HG03175 (cell line): ENCODE results near the gene TTC34.
"Not testable (repeated sequence)": the region's sequence is repeated elsewhere in the genome, so short reads cannot be mapped to it uniquely, and the experiment has no call there.

Experiments used
- ATAC-seq: cut with Tn5 transposase; IDR thresholded peaks from one replicate; pipeline ENCODE4 v1.9.1; 2021; ENCODE audit warnings: mild to moderate bottlenecking, moderate library complexity; ENCODE audit not compliant: unreplicated experiment

Gene TTC34

DNA sequence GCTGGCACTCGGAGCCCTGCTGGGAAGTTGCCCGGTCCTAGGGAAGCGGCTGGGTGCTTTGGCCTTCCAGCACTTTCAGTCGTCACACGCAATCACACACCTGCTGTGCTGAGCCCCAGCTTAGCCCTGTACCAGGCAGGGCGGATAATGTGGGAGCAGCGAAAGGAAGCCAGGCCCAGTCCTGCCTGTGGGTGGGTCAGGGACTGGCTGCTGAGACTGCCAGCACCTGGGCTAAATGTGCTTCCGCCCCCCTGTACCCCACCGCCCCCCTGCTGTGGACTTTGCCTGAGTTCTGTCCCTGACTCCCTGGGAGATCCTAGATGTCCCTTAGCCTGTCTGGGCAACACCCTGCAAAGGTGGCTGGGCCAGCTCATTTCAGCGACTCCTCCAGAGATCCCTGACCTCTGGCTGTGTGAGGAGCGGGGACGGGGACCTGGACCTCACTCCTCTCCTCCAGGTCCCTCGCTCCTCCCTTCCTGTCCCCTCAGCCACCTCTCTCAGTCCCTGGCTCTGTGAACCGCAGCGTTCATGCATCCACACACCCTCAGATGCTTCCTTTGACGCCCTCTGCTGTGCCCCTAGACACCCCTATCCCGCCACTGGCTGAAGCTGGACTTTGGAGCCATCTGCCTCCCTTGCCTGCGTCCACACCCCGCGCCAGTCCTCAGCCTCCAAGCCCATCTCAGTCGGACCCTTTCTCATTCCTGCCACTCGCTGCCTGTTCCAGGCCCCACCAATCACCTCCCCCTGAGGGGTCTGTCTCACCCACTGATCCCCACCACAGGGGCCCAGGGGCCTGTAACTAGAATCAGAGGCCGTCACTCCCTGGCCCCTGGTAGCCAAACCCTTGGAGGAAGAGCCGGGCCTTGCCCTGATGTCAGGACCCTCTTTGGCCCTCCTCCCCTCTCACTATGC, 170.1 kb downstream of the TTC34 start:
- ATAC-seq = no peak

DNA sequence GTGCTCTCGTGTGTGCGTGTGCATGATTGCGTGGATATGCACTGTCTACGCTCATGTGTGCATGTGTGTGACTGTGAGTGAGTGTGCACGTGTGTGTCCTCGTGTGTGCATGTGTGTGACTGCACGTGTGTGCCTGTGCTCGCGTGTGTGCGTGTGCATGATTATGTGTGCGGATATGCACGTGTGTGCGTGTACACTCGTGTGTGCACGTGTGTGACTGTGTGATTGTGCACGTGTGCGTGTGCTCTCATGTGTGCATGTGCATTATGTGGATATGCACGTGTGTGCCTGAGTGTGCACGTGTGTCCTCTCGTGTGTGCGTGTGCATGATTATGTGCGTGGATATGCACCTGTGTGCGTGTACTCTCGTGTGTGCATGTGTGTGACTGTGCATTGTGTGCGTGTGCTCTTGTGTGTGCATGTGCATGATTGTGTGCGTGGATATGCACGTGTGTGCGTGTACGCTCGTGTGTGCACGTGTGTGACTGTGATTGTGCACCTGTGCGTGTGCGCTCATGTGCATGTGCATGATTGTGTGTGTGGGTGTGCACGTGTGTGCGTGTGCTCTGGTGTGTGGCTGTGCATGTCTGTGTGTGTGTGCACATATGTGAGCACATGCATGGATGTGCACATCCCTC, 170.9 kb downstream of the TTC34 start:
- ATAC-seq = no peak

DNA sequence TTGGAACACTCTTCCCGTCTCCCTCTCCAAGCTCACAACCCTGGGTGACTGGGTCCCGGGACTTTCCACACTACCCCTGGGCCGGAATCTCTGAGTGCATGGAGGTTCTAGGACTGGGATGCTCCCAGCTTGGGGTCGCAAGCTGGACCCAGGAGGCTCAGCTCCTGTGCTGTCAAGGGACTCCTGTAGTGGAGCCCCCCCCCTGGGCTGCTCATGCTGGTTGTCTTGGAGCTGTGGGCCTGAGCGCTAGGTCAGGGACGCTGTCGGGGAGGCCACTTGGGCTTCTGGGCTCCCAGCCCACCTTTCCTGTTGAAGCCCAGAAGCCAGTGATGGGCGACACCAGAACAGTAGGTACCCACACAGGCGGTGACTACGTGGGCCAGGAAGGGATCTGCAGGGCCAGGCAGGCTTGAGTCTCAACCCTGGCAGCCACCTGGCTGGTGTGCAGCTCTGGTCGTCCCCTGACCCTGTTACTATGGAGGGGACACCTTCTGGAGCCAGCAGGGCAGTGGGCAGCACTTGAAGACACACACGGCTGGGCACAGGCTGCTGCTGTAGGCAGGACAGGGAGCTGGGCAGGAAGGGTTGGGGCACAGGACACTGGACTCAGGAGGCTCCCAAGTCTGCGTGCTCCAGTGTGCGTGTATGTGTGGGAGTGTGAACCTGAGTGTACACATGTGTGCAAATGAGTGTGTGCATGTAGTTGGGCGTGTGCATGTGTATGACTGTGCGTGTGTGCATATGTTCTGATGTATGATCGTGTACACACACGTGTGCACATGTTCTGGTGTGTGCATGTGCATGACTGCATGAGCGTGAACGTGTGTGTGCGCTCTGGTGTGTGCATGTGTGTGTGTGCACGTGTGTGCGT, 171.6 kb downstream of the TTC34 start:
- no peak for ATAC-seq

- ATAC-seq = no peak
These were observed 172.4 kb downstream of the TTC34 start for GRCh38 chr1:2628933-2629626.

- no peak for ATAC-seq
These were observed 173.1 kb downstream of the TTC34 start for GRCh38 chr1:2628191-2628932.

DNA sequence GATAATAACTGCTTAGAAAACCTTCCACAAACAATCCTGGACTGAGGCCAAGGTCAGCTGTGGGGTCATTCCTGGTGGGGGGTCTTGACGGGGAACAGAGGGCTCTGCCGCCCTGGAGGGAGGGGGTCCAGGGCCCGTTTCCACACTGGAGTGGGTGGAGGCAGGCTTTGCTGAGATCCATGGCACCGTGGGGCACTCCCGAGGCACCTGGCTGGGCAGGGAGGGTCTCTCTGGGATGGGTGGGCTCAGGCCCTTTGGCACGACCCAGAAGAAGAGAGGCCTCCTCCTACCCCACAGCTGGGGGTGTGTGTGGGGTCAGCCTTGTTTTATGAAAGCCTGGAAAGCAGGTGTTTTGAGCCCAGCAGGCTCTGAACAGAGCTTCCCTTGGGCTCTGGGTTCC, 173.7 kb downstream of the TTC34 start:
- ATAC-seq = no peak

DNA sequence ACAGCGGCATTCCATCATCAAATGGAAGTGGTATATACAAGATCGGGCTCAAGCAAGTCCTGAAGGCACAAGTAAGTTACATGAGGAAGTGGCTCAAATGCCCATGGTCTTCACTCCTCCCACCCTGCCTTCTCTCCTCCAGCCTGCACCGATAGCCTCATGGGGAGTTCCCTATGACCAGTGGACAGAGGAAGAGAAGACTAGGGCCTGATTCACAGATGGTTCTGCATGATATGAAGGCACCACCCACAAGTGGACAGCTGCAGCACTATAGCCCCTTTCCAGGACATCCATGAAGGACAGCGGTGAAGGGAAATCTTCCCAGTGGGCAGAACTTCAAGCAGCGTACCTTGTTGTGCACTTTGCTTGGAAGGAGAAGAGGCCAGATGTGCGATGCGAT, 175.7 kb downstream of the TTC34 start:
- ATAC-seq = not testable (repeated sequence)

GRCh38 chr1:2625311-2625710, 176.2 kb downstream of the TTC34 start:
- no peak for ATAC-seq

DNA sequence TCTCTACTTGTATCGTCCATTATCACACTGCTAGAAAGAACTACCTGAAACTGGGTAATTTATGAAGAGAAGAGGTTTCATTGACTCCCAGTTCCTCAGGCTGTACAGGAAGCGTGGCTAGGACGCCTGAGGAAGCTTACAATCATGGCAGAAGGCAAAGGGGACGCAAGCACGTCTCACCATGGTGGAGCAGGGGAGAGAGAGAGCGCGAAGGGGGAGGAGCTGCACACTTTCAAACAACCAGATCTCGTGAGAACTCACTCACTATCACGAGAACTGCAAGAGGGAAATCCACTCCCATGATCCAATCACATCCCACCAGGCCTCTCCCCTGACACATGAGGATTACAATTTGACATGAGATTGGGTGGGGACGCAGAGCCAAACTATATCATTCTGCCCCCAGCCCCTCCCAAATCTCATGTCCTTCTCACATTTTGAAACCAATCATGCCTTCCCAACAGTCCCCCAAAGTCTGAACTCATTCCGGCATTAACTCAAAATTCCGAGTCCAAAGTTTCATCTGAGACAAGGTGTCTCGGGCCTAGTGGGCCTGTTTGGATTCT, 176.7 kb downstream of the TTC34 start:
- no peak for ATAC-seq

DNA sequence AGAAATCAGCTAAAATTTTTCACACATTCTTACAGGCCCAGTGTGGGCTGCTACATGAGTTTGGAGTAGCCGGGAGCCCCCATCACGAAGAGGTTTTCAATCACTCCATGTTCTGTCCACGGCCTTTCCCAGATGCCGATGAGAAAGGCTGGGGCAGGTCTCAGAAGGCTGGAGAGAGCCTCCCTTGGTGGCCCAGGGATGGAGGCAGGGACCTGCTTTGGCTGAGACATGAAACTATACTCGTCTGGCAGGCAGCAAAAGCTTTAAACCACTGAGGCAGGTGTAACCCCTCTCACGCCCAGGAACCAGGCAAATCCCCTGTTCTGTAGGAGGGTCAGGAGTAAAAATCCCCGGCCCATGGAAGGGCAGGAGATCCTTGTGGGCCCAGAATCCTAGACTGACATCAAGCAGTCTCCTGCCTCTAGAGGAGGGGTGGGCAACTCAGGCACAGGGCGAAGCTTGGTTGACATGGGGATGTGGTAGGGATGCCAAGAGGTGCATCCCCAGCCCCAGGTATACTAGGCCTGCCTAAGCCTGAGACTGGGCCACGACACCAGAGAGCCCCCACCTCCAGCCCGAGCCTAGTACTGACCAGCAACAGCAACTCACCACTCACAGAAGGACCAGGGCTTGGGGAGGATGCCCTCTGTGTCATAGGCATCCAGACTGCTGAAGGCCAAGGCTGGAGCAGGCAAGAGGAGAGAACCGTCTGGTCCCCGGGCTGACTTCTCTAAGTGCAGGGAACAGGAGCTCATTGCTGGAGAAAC, 177.7 kb downstream of the TTC34 start:
- no peak for ATAC-seq

DNA sequence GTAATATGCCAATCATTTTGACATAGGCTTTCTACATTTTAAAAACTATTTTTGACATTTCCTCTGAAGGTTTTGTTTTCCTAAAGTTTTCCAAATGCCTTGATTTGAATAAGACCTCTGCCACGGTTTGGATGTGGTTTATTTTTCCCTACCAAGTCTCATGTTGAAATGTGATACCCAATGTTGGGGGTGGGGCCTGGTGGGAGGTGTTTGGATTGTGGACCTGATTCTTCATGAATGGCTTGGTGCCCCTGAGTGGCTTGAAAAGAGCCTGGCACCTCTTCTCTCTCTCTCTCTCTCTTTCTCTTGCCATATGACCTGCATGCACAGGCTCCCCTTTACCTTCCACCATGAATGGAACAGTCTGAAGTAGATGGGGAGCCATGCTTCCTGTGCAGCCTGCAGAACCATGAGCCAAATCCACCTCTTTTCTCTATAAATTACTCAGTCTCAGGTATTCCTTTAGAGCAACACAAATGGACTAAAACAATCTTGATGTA, 183.5 kb downstream of the TTC34 start:
- ATAC-seq = no peak

DNA sequence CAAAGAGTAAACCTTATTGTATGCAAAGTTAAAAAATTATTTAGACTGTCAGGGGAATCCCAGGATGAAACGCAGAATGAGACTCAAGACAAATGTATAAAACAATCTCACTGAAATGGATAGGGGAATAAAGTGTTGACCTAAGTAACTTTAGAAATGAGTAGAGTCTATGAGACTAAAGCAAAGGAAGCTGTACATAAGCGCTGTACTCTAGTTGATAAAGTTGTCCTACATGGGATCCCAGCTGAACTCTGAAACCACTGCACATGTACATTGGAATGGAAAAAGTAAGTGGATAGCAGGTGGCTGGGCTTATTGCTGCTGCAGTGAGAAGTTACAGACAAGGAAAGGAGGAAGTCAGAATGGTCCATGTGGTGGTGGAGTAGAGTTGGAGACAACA, 187.3 kb downstream of the TTC34 start:
- ATAC-seq = no peak

GRCh38 chr1:2612591-2613365, 188.7 kb downstream of the TTC34 start:
- no peak for ATAC-seq

- ATAC-seq = no peak
These were observed 189.7 kb downstream of the TTC34 start for GRCh38 chr1:2611621-2612437.

DNA sequence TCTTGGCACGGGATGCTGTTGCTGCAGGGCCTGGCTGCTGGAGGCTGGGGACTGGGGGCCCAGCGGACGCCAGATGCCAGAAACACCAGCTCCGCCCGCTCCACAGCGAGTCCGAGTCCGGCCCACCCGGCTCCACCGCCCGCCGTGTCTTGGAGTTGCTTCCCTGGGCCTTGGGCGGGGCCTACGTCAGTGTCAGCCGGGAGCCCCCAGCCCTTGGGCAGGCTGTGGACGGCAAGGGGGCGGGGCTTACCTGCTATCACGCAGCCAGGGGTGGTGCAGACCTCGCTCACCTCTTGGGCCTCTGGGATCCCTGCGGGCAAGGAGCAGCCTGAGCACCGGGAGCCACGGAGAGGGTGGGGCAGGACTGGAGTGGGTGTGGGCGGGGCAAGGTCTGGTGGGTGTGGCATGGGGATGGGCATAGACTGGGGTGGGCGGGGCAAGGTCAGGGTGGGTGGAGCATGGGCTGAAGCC, 190.4 kb downstream of the TTC34 start:
- no peak for ATAC-seq

- ATAC-seq = no peak
These were observed 191.2 kb downstream of the TTC34 start for GRCh38 chr1:2610036-2610959.
